Spleen (tissue), 7 donors: Measurements from ENCODE around the gene PPP1R14B.

Experiments used
- CTCF ChIP-seq, 11 experiments: fragments of 200-600 bp in 7 of 11; fragments of 450-650 bp in 4 of 11; sonication (generic) in 4 of 11; IDR thresholded peaks in 8 of 11; conservative IDR thresholded peaks in 3 of 11; 1 replicate in 7 of 11; 2 replicates in 4 of 11; pipeline versions ENCODE4 v1.4.0 to v1.8.0; 2016 to 2021; ENCODE audit warnings: antibody characterized with exemption in 11 of 11, inconsistent platforms in 4 of 11, mild to moderate bottlenecking in 1 of 11
- POLR2A ChIP-seq, 3 donors: fragments of 450-650 bp; IDR thresholded peaks; one replicate each; pipeline ENCODE4 v1.5.1; 2017; ENCODE audit warnings: antibody characterized with exemption in 3 of 3, mild to moderate bottlenecking in 1 of 3
- donor health status: DM: no; HTN: no; CAD: no; lungs with moderate emphysema.
- donor health status: DM: no; HTN: no; CAD: no.
- donor health status: DM: no; HTN: no; CAD: no.

DNA sequence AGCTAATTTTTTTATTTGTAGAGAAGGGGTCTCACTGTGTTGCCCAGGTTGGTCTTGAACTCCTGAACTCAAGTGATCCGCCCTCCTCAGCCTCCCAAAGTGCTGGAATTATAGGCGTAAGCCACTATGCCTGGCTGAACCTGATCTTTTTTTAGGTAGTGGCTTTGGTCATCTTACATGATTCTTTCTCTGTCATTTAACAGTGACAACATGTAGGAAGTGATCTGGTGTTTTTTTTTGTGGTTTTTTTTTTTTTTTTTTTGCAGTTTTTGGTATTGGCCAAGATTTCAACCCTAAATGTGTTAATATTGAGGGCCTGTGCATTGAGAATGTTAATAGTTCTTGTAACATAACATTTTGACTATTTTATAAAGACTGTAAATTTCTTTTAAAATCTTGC is 48.2 kb downstream of the PPP1R14B start:
- TF ChIP-seq CTCF (IDR thresholded peaks at IDR 0.05 in 8 of 11, conservative IDR thresholded peaks at IDR 0.05 in 3 of 11) (no peak), POLR2A (IDR thresholded peaks at IDR 0.05) (no peak)
